H1 (cell line): ENCODE measurements around the gene SAE1. TPM values are rescaled to one million over a fixed set of nuclear protein-coding genes. Genes with fewer than 3 reads are reported as not detected.
A peak's percentile ranks its signal among the peaks of the same experiment; 100 is the strongest.

Experiments
- CTCF ChIA-PET: fragments of 300-600 bp; sonication (Branson Sonifier 250); formaldehyde crosslinking; loops from one replicate; lab custom pipeline; 2021; ENCODE audit not compliant: partially characterized antibody; lab: Charles Lee
- POLR2A ChIA-PET: fragments of 300-600 bp; sonication (Branson Sonifier 250); formaldehyde crosslinking; loops from one replicate; lab custom pipeline; 2021; ENCODE audit warnings: inconsistent platforms; ENCODE audit not compliant: partially characterized antibody; lab: Charles Lee
- DNase-seq, 2 experiments: peaks; one replicate each; pipeline versions ENCODE4 v3.0.0 to v3.0.0-alpha.2; 2010 to 2022; ENCODE audit warnings: low spot score in 2 of 2, low read depth in 1 of 2, mixed read lengths in 1 of 2
- FAIRE-seq: peaks from 2 replicates; lab custom pipeline; 2011; peaks lifted over from hg19 to GRCh38; lab: Jason Lieb, UNC
- H2AFZ ChIP-seq: 2 replicates; pipeline ENCODE4 v1.8.1; 2012; ENCODE audit warnings: low read length, inconsistent platforms
- H2AK5ac ChIP-seq: 2 replicates; pipeline ENCODE4 v1.6.1; 2013; ENCODE audit warnings: low read depth, low read length
- H2BK120ac ChIP-seq: replicated peaks from 2 replicates; pipeline ENCODE3; 2013; ENCODE audit warnings: low read depth, low read length, inconsistent platforms
- H2BK12ac ChIP-seq: 2 replicates; pipeline ENCODE4 v1.6.1; 2013; ENCODE audit warnings: low read depth, low read length
- H2BK15ac ChIP-seq: 2 replicates; pipeline ENCODE4 v1.6.1; 2013; ENCODE audit warnings: low read length
- H2BK20ac ChIP-seq: 2 replicates; pipeline ENCODE4 v1.6.1; 2013; ENCODE audit warnings: low read length
- H2BK5ac ChIP-seq: 2 replicates; pipeline ENCODE4 v1.6.1; 2013; ENCODE audit warnings: low read depth, low read length
- H3K14ac ChIP-seq: 2 replicates; pipeline ENCODE4 v1.6.1; 2013; ENCODE audit warnings: inconsistent platforms; ENCODE audit not compliant: insufficient read length
- H3K18ac ChIP-seq: 2 replicates; pipeline ENCODE4 v1.6.1; 2013; ENCODE audit warnings: low read length; ENCODE audit errors: extremely low read depth
- H3K23ac ChIP-seq: 2 replicates; pipeline ENCODE4 v1.6.1; 2013; ENCODE audit warnings: inconsistent platforms; ENCODE audit not compliant: insufficient read length
- H3K23me2 ChIP-seq: 2 replicates; pipeline ENCODE4 v1.6.1; 2013; ENCODE audit warnings: low read depth, low read length
- H3K27ac ChIP-seq: 2 replicates; pipeline ENCODE4 v1.6.1; 2011; ENCODE audit warnings: low read depth, low read length, inconsistent platforms
- H3K27me3 ChIP-seq, 4 experiments: replicated peaks in 1 of 4; 1 replicate in 1 of 4; 2 replicates in 3 of 4; pipeline versions ENCODE4 v1.6.1 to v1.8.1; 2011 to 2013; ENCODE audit warnings: low read length in 3 of 4, mild to moderate bottlenecking in 3 of 4, inconsistent platforms in 2 of 4, mixed read lengths in 2 of 4, moderate library complexity in 1 of 4; ENCODE audit not compliant: control insufficient read depth in 3 of 4, insufficient read depth in 3 of 4; ENCODE audit errors: extremely low read depth in 1 of 4
- H3K36me3 ChIP-seq, 4 experiments: 2 replicates each; pipeline versions ENCODE4 v1.6.1 to v1.8.1; 2011 to 2013; ENCODE audit warnings: mild to moderate bottlenecking in 4 of 4, low read length in 3 of 4, moderate library complexity in 2 of 4, control low read depth in 1 of 4, inconsistent platforms in 1 of 4; ENCODE audit not compliant: insufficient read depth in 4 of 4, control insufficient read depth in 2 of 4
- H3K4ac ChIP-seq: replicated peaks from 2 replicates; pipeline ENCODE3; 2013; ENCODE audit warnings: low read length, low read depth, mixed read lengths, inconsistent platforms; ENCODE audit not compliant: insufficient read length
- H3K4me1 ChIP-seq, 4 experiments: replicated peaks in 1 of 4; 1 replicate in 1 of 4; 2 replicates in 3 of 4; pipeline versions ENCODE4 v1.6.1 to v1.8.1; 2011 to 2013; ENCODE audit warnings: low read length in 3 of 4, inconsistent platforms in 2 of 4, mixed read lengths in 1 of 4; ENCODE audit not compliant: insufficient read depth in 4 of 4, control insufficient read depth in 3 of 4
- H3K4me2 ChIP-seq, 2 experiments: 2 replicates each; pipeline versions ENCODE4 v1.6.1 to v1.8.1; 2011 to 2013; ENCODE audit warnings: low read depth in 2 of 2, low read length in 2 of 2, control low read depth in 1 of 2, inconsistent platforms in 1 of 2, mild to moderate bottlenecking in 1 of 2; ENCODE audit not compliant: insufficient read depth in 1 of 2
- H3K4me3 ChIP-seq, 4 experiments: fragments of 200-600, 300-600 bp in 1 of 4; sonication (generic), shearing (Covaris generic), sonication (Bioruptor Twin) in 1 of 4; 2 replicates each; pipeline versions ENCODE4 v1.5.1 to v1.8.1; 2011 to 2016; ENCODE audit warnings: low read length in 4 of 4, low read depth in 3 of 4, control low read depth in 2 of 4, inconsistent platforms in 2 of 4, mild to moderate bottlenecking in 2 of 4, mixed read lengths in 1 of 4, moderate library complexity in 1 of 4; ENCODE audit not compliant: insufficient read depth in 2 of 4; ENCODE audit errors: extremely low read depth in 1 of 4
- H3K56ac ChIP-seq: replicated peaks from 2 replicates; pipeline ENCODE3; 2013; ENCODE audit warnings: low read depth, mild to moderate bottlenecking, mixed read lengths, low read length, inconsistent platforms; ENCODE audit not compliant: insufficient read length
- H3K79me1 ChIP-seq: 2 replicates; pipeline ENCODE4 v1.6.1; 2013; ENCODE audit warnings: low read depth, low read length, control low read depth
- H3K79me2 ChIP-seq, 2 experiments: 2 replicates each; pipeline versions ENCODE4 v1.6.1 to v1.8.1; 2012 to 2013; ENCODE audit warnings: low read length in 2 of 2, mild to moderate bottlenecking in 2 of 2, inconsistent platforms in 1 of 2; ENCODE audit not compliant: insufficient read depth in 2 of 2, control insufficient read depth in 1 of 2
- H3K9ac ChIP-seq, 4 experiments: replicated peaks in 1 of 4; 1 replicate in 1 of 4; 2 replicates in 3 of 4; pipeline versions ENCODE4 v1.6.1 to v1.8.1; 2011 to 2013; ENCODE audit warnings: low read depth in 3 of 4, low read length in 3 of 4, control low read depth in 2 of 4, mild to moderate bottlenecking in 2 of 4, moderate library complexity in 2 of 4, inconsistent platforms in 1 of 4; ENCODE audit errors: extremely low read depth in 1 of 4
- H3K9me3 ChIP-seq, 2 experiments: 2 replicates each; pipeline versions ENCODE4 v1.6.1 to v1.8.1; 2012 to 2013; ENCODE audit warnings: mild to moderate bottlenecking in 2 of 2, moderate library complexity in 2 of 2, control low read depth in 1 of 2, inconsistent platforms in 1 of 2, low read depth in 1 of 2, low read length in 1 of 2, mixed read lengths in 1 of 2; ENCODE audit not compliant: insufficient read depth in 2 of 2
- H4K20me1 ChIP-seq, 2 experiments: replicated peaks in 1 of 2; 2 replicates each; pipeline versions ENCODE3 to v1.8.1; 2011 to 2013; ENCODE audit warnings: inconsistent platforms in 2 of 2, low read length in 2 of 2, mild to moderate bottlenecking in 1 of 2; ENCODE audit not compliant: insufficient read depth in 2 of 2, control insufficient read depth in 1 of 2
- H4K5ac ChIP-seq: 2 replicates; pipeline ENCODE4 v1.6.1; 2013; ENCODE audit warnings: low read length, low read depth, mixed read lengths, inconsistent platforms; ENCODE audit not compliant: insufficient read length
- H4K8ac ChIP-seq: 2 replicates; pipeline ENCODE4 v1.8.0; 2013; ENCODE audit warnings: mild to moderate bottlenecking, moderate library complexity, low read length, inconsistent platforms; ENCODE audit not compliant: insufficient read depth; ENCODE audit errors: extremely low read depth
- H4K91ac ChIP-seq: replicated peaks from 2 replicates; pipeline ENCODE3; 2013; ENCODE audit warnings: low read length, mixed read lengths, inconsistent platforms; ENCODE audit not compliant: insufficient read length
- GABPA ChIP-seq: IDR thresholded peaks from 2 replicates; pipeline ENCODE4 v1.6.1; 2011; ENCODE audit warnings: mild to moderate bottlenecking, low read length, moderate library complexity, borderline replicate concordance; ENCODE audit not compliant: insufficient read depth
- KDM5A ChIP-seq: fragments of 200-600 bp; IDR thresholded peaks from 2 replicates; pipeline ENCODE4 v1.7.1; 2012; ENCODE audit warnings: mild to moderate bottlenecking, low read length, inconsistent platforms, mixed read lengths
- POLR2A ChIP-seq, 2 experiments: IDR thresholded peaks; 1 replicate in 1 of 2; 2 replicates in 1 of 2; pipeline ENCODE4 v1.6.1; 2011; ENCODE audit warnings: low read depth in 2 of 2, low read length in 2 of 2, mild to moderate bottlenecking in 2 of 2; ENCODE audit errors: control extremely low read depth in 1 of 2
- ZNF274 ChIP-seq: IDR thresholded peaks from 2 replicates; pipeline ENCODE4 v1.7.0; 2012; ENCODE audit warnings: low read length, borderline replicate concordance; ENCODE audit errors: extremely low read depth
- WGBS, 2 experiments: shearing (Covaris generic) in 1 of 2; methylation state at CpG; one replicate each; pipeline versions ENCODE4 v1.1.6 to v1.1.7; 2013 to 2015; ENCODE audit warnings: low lambda C conversion rate in 2 of 2, mixed read lengths in 2 of 2, inconsistent platforms in 1 of 2, low coverage in 1 of 2, missing lambda C conversion rate in 1 of 2; ENCODE audit not compliant: insufficient replicate concordance in 2 of 2, insufficient coverage in 1 of 2, insufficient read length in 1 of 2; ENCODE audit errors: extremely low coverage in 1 of 2, missing lambda C conversion rate in 1 of 2; 5-methylcytosine and 5-hydroxymethylcytosine counted together
- polyA plus RNA-seq, 7 experiments: library from polyadenylated mRNA; depleted of rRNA in 3 of 7; stranded (reverse) in 5 of 7; unstranded in 2 of 7; fragments of >200 nt in 5 of 7; fragments of 200-250 nt in 2 of 7; gene quantifications; 1 replicate in 5 of 7; 2 replicates in 1 of 7; 4 replicates in 1 of 7; pipeline versions ENCODE4 v1.2.1 to v1.2.3, GENCODE V29; 2011 to 2013; ENCODE audit warnings: missing spikeins in 2 of 7, mixed read lengths in 2 of 7
- total RNA-seq: library from RNA; stranded (reverse); fragmentation: NEBNext Ultra II Directional; extraction: Animal tissue kit (Norgen Biotek cat#: 25700); gene quantifications from 2 replicates; pipeline ENCODE4 v1.2.1, GENCODE V29; 2021

Gene SAE1
- total and polyA plus RNA-seq, 2 of the 8 experiments (the other 6 are each of a cell fraction or from before 2014, with no cell fraction given) = 213 to 268 TPM

DNA sequence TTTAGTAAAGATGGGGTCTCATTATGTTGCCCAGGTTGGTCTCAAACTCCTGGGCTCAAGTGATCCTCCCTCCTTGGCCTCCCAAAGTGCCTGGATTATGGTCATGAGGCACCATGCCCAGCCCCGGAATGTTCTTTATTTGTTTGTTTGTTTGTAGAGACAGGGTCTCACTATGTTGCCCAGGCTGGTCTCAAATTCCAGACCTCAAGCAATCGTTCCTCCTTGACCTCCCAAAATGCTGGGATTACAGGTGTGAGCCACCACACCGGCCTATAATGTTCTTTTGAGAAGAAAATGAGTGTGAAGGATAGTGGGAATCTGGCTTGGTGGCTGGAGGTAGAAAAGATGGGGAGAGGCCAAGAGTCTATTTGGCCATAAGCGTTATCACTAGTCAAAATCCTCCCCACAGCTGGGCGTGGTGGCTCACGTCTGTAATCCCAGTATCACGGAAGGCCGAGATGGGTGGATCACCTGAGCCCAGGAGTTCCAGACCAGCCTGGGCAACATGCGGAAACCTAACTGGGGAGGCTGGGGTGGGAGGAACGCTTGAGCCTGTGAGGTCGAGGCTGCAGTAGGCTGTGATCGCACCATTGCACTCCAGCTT lies 105.5 kb downstream of the SAE1 start:
- Histone ChIP-seq H2BK12ac (peak overlapping the region; percentile 90; the same call in 1 of the 2 replicates), H2BK5ac (no peak overlapping the region), H3K9me3 (no peaks in the 10 kb centered on the region), H3K79me1 (no peaks in the 10 kb centered on the region), H2BK120ac (no peak overlapping the region), H4K20me1 (peaks cover 3 to 4% of the 10 kb centered on the region in 2 experiments), H3K4me1 (peaks cover 16 to 27% (median 21%) of the 10 kb centered on the region in 4 experiments), H3K4ac (peak overlapping the region; percentile 51), H4K5ac (no peak overlapping the region), H3K9ac (no peak overlapping the region), H3K23ac (no peak overlapping the region), H3K4me3 (no peak overlapping the region), H2AFZ (no peak overlapping the region), H3K18ac (no peak overlapping the region; the same call in 1 of the 2 replicates), H3K79me2 (peaks cover 0 to 5% of the 10 kb centered on the region in 2 experiments; a peak in 1 of 4 replicates), H3K27ac (no peak overlapping the region)
- ChIA-PET CTCF (interaction anchor here (0.9 to 8.3 kb wide), 4 partner anchors 9 to 111 kb away, joined by 3 to 85 read pairs (median 26); no protein-coding TSS in a partner anchor), POLR2A (interaction anchor here (0.9 to 2.1 kb wide), 3 partner anchors 8 to 15 kb away, joined by 4 to 7 read pairs (median 5); no protein-coding TSS in a partner anchor)
- DNase-seq = no peak
- FAIRE-seq = no peak
- TF ChIP-seq ZNF274 (no peak), POLR2A (IDR thresholded peaks at IDR 0.05; ENCODE audit: control extremely low read depth in 1 of 2, low read depth in 2 of 2, low read length in 2 of 2) (no peak), GABPA (no peak), KDM5A (no peak)
- TF ChIP-seq, all 59 proteins: peak for 0
- H3K14ac ChIP-seq = no peak overlapping the region
- peak overlapping the region; percentile 86; the same call in 1 of the 2 replicates for H2BK20ac ChIP-seq
- H3K27me3 ChIP-seq = peaks cover 0 to 17% (median 16%) of the 10 kb centered on the region in 4 experiments; a peak in 6 of 7 replicates
- H2BK15ac ChIP-seq = peak overlapping the region; percentile 88
- H4K91ac ChIP-seq = no peak overlapping the region
- H4K8ac ChIP-seq = peak overlapping the region; percentile 62; the same call in 1 of the 2 replicates
- H2AK5ac ChIP-seq = 0 out of 2 replicates have a peak overlapping the region, but pooled peaks have one; percentile 65
- no peak overlapping the region for H3K56ac ChIP-seq
- H3K23me2 ChIP-seq = peaks cover 9% of the 10 kb centered on the region
- H3K4me2 ChIP-seq = no peak overlapping the region
- no peaks in the 10 kb centered on the region for H3K36me3 ChIP-seq
- 91% methylated on average over 12 of the region's 12 CpGs; no CpG with 5 or more reads in 1 of the 2 experiments for WGBS, 2 experiments
